ENCODE results near the gene ITPR1.
A peak's percentile ranks its signal among the peaks of the same experiment; 100 is the strongest.

Gene ITPR1

DNA sequence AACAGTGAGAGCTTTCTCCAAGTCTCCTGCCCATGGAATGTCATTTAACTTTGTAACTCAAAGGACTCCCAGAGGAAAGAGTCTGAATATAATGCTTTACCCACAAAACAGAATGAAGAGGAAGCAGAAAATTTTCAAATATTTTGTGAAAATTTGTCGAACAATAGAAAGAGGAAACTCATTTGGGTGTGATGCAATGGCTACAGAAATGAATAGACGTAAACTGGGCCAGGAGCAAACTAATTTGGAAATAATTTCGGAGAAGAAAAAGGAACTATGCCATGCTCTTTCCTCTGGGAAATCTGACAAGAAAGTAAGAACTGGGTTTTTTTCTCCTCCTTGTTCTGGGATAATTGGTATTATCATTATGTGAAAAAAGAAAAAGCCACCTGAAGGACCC lies 14.9 kb upstream of the ITPR1 start:
- Histone ChIP-seq H3K9me2 (ENCODE audit: low read depth, low read length) (no peaks in the 10 kb centered on the region), H3K79me2 (ENCODE audit: insufficient read depth, low read length) (no peaks in the 10 kb centered on the region), H3K4me1 (ENCODE audit: insufficient read depth, low read length, severe bottlenecking) (no peaks in the 10 kb centered on the region), H3K36me3 (ENCODE audit: insufficient read depth, low read length) (no peaks in the 10 kb centered on the region), H3K27ac (ENCODE audit: low read depth, low read length, poor library complexity, severe bottlenecking) (no peak overlapping the region), H3K9me3 (ENCODE audit: low read length) (no peaks in the 10 kb centered on the region), H3K4me2 (ENCODE audit: low read length) (no peak overlapping the region), H3F3A (ENCODE audit: insufficient read depth, low read length) (no peaks in the 10 kb centered on the region; the same call in 1 of the 2 replicates), H3K27me3 (ENCODE audit: insufficient read depth, low read length) (no peaks in the 10 kb centered on the region), H3K4me3 (ENCODE audit: low read depth, low read length, poor library complexity, severe bottlenecking) (no peak overlapping the region), H3K9ac (ENCODE audit: low read length) (no peak overlapping the region), H4K20me1 (ENCODE audit: insufficient read depth, low read length) (no peaks in the 10 kb centered on the region), H2AFZ (ENCODE audit: low read length) (no peak overlapping the region)
- no peak for TF ChIP-seq EZH2 (IDR thresholded peaks at IDR 0.05; ENCODE audit: borderline replicate concordance, low read length)
- TF ChIP-seq, protein P1, sequence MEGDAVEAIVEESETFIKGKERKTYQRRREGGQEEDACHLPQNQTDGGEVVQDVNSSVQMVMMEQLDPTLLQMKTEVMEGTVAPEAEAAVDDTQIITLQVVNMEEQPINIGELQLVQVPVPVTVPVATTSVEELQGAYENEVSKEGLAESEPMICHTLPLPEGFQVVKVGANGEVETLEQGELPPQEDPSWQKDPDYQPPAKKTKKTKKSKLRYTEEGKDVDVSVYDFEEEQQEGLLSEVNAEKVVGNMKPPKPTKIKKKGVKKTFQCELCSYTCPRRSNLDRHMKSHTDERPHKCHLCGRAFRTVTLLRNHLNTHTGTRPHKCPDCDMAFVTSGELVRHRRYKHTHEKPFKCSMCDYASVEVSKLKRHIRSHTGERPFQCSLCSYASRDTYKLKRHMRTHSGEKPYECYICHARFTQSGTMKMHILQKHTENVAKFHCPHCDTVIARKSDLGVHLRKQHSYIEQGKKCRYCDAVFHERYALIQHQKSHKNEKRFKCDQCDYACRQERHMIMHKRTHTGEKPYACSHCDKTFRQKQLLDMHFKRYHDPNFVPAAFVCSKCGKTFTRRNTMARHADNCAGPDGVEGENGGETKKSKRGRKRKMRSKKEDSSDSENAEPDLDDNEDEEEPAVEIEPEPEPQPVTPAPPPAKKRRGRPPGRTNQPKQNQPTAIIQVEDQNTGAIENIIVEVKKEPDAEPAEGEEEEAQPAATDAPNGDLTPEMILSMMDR (IDR thresholded peaks at IDR 0.05; ENCODE audit: low read length): no peak

DNA sequence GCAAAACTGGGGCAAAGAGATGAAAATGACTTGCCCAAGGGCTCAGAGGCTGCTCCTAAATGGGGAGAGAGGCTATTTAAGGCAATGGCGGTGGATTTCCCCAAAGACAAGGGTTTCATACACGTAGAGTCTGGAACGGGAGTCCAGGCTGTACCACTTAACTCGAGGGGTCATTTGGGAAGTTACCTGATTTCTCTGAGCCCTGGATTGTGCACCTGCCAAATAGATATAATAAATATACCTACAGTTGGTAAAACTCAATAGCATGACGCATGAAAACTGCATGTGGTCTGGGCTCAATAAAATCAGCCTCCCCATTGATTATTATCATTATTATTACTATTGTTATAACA lies 1.3 kb upstream of the ITPR1 start:
- TF ChIP-seq EZH2 (IDR thresholded peaks at IDR 0.05; ENCODE audit: borderline replicate concordance, low read length): no peak
- TF ChIP-seq, protein P1 (IDR thresholded peaks at IDR 0.05; ENCODE audit: low read length): no peak
- Histone ChIP-seq H2AFZ (ENCODE audit: low read length) (no peak overlapping the region), H3K4me1 (ENCODE audit: insufficient read depth, low read length, severe bottlenecking) (peaks cover 26% of the 10 kb centered on the region), H3K79me2 (ENCODE audit: insufficient read depth, low read length) (no peaks in the 10 kb centered on the region), H3K9me3 (ENCODE audit: low read length) (no peaks in the 10 kb centered on the region), H3K27ac (ENCODE audit: low read depth, low read length, poor library complexity, severe bottlenecking) (no peak overlapping the region), H3K9me2 (ENCODE audit: low read depth, low read length) (no peaks in the 10 kb centered on the region), H3K4me3 (ENCODE audit: low read depth, low read length, poor library complexity, severe bottlenecking) (peak overlapping the region; percentile 70), H3F3A (ENCODE audit: insufficient read depth, low read length) (no peaks in the 10 kb centered on the region), H3K27me3 (ENCODE audit: insufficient read depth, low read length) (no peaks in the 10 kb centered on the region), H4K20me1 (ENCODE audit: insufficient read depth, low read length) (no peaks in the 10 kb centered on the region), H3K36me3 (ENCODE audit: insufficient read depth, low read length) (no peaks in the 10 kb centered on the region), H3K4me2 (ENCODE audit: low read length) (peak overlapping the region; percentile 85), H3K9ac (ENCODE audit: low read length) (no peak overlapping the region)

DNA sequence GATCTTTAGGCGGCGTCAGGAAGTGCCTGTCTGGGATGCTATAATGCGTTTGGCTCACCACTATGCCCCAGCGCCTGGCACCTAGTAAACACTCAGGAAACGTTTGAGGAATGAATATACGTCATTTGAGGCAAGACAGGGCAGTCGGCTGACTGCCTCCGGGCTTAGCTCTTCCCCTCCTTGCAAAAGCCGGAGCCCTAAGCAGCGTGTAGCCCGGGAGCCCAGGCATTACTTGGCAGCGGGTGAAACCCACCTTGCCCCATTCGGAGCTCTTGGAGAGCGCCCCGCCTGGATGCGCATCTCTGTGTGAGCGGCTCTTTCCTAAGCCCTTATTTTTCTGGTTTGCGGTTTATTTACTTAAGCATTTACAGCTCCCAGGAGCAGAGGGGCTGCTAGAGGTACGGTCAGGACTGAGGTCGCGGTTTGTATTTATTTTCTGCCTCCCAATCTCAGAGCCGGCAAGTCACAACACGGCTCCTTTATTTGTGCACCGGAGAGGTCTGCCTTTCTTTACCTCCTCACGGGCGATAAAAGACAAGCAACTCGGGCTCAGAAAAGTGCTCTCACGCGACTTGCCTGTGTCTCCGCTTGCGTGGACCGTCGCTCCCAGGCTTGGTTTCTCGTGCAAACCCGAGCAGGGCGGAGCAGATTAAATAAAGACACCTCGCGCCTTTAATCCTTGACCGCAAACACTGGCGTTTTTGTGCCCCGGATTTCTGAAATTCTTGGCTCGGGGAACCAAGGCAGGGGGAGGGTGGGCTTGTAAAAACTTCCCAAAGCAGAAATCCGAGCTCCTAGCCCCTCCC lies 737 bp upstream of the ITPR1 start:
- Histone ChIP-seq H3K4me1 (ENCODE audit: insufficient read depth, low read length, severe bottlenecking) (peaks cover 26% of the 10 kb centered on the region), H3K9ac (ENCODE audit: low read length) (peak overlapping the region; percentile 77), H3F3A (ENCODE audit: insufficient read depth, low read length) (no peaks in the 10 kb centered on the region), H4K20me1 (ENCODE audit: insufficient read depth, low read length) (no peaks in the 10 kb centered on the region), H3K36me3 (ENCODE audit: insufficient read depth, low read length) (no peaks in the 10 kb centered on the region), H3K9me2 (ENCODE audit: low read depth, low read length) (no peaks in the 10 kb centered on the region), H3K4me3 (ENCODE audit: low read depth, low read length, poor library complexity, severe bottlenecking) (peak overlapping the region; percentile 70), H2AFZ (ENCODE audit: low read length) (peak overlapping the region; percentile 77), H3K9me3 (ENCODE audit: low read length) (no peaks in the 10 kb centered on the region), H3K27ac (ENCODE audit: low read depth, low read length, poor library complexity, severe bottlenecking) (no peak overlapping the region), H3K27me3 (ENCODE audit: insufficient read depth, low read length) (no peaks in the 10 kb centered on the region), H3K4me2 (ENCODE audit: low read length) (peak overlapping the region; percentile 85), H3K79me2 (ENCODE audit: insufficient read depth, low read length) (no peaks in the 10 kb centered on the region)
- TF ChIP-seq, protein P1 (IDR thresholded peaks at IDR 0.05; ENCODE audit: low read length): peak; percentile 15; the same call in 1 of the 2 replicates
- TF ChIP-seq EZH2 (IDR thresholded peaks at IDR 0.05; ENCODE audit: borderline replicate concordance, low read length): no peak
